Activated naive CD4-positive, alpha-beta T cell treated with anti-CD3 and anti-CD28 coated beads for 36 hours (primary cell): Measurements from ENCODE around the gene MPHOSPH6. TPM values are rescaled to one million over a fixed set of nuclear protein-coding genes. Genes with fewer than 3 reads are reported as not detected.
"Not testable (repeated sequence)": the region's sequence is repeated elsewhere in the genome, so short reads cannot be mapped to it uniquely, and the experiment has no call there.

Experiments
- CTCF ChIA-PET: fragments of 350-600 bp; sonication (Branson Sonifier 250); formaldehyde crosslinking; loops from one replicate; lab custom pipeline; 2021; ENCODE audit warnings: antibody characterized with exemption; lab: Charles Lee
- DNase-seq: peaks from one replicate; pipeline ENCODE4 v3.0.0-alpha.2; 2020
- H3K27ac Mint-ChIP-seq: one replicate; pipeline ENCODE4 v1.8.0; 2021; ENCODE audit warnings: mild to moderate bottlenecking, mixed read lengths
- H3K27me3 Mint-ChIP-seq: one replicate; pipeline ENCODE4 v1.8.0; 2021; ENCODE audit warnings: low read depth, mixed read lengths
- H3K36me3 Mint-ChIP-seq: one replicate; pipeline ENCODE4 v1.8.0; 2021; ENCODE audit warnings: low read depth, mixed read lengths
- H3K4me1 Mint-ChIP-seq: one replicate; pipeline ENCODE4 v1.8.0; 2021; ENCODE audit warnings: low read depth, mixed read lengths
- H3K4me3 Mint-ChIP-seq: one replicate; pipeline ENCODE4 v1.8.0; 2021; ENCODE audit warnings: mild to moderate bottlenecking, moderate library complexity, mixed read lengths
- H3K9me3 Mint-ChIP-seq: one replicate; pipeline ENCODE4 v1.8.0; 2021; ENCODE audit warnings: mixed read lengths
- intact Hi-C: fragments of 100-400 bp; cut with micrococcal nuclease; formaldehyde crosslinking; loops from one replicate; pipeline ENCODE4 v1.15.1; 2023
- total RNA-seq, 2 experiments: library from RNA; stranded (reverse); gene quantifications; one replicate each; pipeline ENCODE4 v1.2.3, GENCODE V29; 2021

Gene MPHOSPH6
- 10 to 100 TPM; 34.8 to 36.9 TPM for total RNA-seq

- intact Hi-C loops = loop anchor here (1.0 to 10.0 kb wide), 4 partner anchors 22 to 1635 kb away; partner anchors contain the start of gene HSBP1
- H3K4me1 Mint-ChIP-seq = peaks cover 22% of the 10 kb centered on the region
- no peaks in the 10 kb centered on the region for H3K9me3 Mint-ChIP-seq
- peaks cover 29% of the 10 kb centered on the region for H3K36me3 Mint-ChIP-seq
- H3K27ac Mint-ChIP-seq = peak within 1 kb of the TSS; percentile 90
- peaks cover 23% of the 10 kb centered on the region for H3K27me3 Mint-ChIP-seq
- peak; percentile 90 for DNase-seq
- CTCF ChIA-PET = interaction anchor here (0.7 to 1.5 kb wide), 5 partner anchors 18 to 1281 kb away, joined by 4 to 5 read pairs (median 4); no protein-coding TSS in a partner anchor
- peak within 1 kb of the TSS; percentile 93 for H3K4me3 Mint-ChIP-seq
These were observed at the start of gene MPHOSPH6 for GRCh38 chr16:82169861-82170845. TSS of gene MPHOSPH6 (minus strand) at chr16:82170224. CDS start at chr16:82170175, 49 bp downstream.

- Mint-ChIP-seq H3K4me3 (no peak overlapping the region), H3K27ac (no peak overlapping the region), H3K9me3 (no peaks in the 10 kb centered on the region), H3K4me1 (no peaks in the 10 kb centered on the region), H3K36me3 (no peaks in the 10 kb centered on the region), H3K27me3 (peaks cover 4% of the 10 kb centered on the region)
- intact Hi-C loops = no loop called here
- no peak for DNase-seq
- CTCF ChIA-PET = no interaction called here
These were observed 49.3 kb upstream of the MPHOSPH6 start for GRCh38 chr16:82219298-82219697.

- not testable (repeated sequence) for H3K4me3 Mint-ChIP-seq, H3K4me1 Mint-ChIP-seq
These were observed 39.3 kb upstream of the MPHOSPH6 start for GRCh38 chr16:82209314-82209713.

DNA sequence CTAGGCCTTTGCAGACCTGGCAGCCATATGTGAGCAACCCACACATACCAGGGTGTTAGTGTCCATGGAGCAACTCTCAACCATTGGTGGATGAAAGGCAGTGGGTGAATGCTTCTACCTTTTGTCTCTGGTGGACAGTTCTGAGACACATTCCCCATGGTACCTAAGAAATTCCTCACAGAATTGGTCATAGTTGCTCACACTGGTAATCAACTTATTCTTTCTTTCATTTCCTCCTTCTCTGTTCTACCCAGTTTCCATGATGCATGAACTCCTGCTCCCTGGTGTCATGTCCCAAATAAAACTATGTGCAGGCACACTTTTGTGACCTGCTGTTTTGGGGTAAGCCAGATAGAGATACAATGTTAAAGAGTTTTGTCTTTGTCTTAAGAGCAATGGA lies 33.2 kb upstream of the MPHOSPH6 start:
- intact Hi-C loops = no loop called here
- Mint-ChIP-seq H3K36me3 (no peaks in the 10 kb centered on the region), H3K4me3 (no peak overlapping the region), H3K4me1 (no peaks in the 10 kb centered on the region), H3K27ac (no peak overlapping the region), H3K9me3 (no peaks in the 10 kb centered on the region), H3K27me3 (no peaks in the 10 kb centered on the region)
- DNase-seq = no peak
- CTCF ChIA-PET = no interaction called here

More at GRCh38 chr16:82209314-82209713, 39.3 kb upstream of the MPHOSPH6 start:
- H3K36me3 Mint-ChIP-seq, H3K27ac Mint-ChIP-seq, CTCF ChIA-PET, intact Hi-C loops, H3K9me3 Mint-ChIP-seq, DNase-seq: not testable (repeated sequence)
- H3K27me3 Mint-ChIP-seq = peaks cover 13% of the 10 kb centered on the region

GRCh38 chr16:82201926-82202325 lies 31.9 kb upstream of the MPHOSPH6 start:
- CTCF ChIA-PET = no interaction called here

GRCh38 chr16:82201351-82201750 lies 31.3 kb upstream of the MPHOSPH6 start:
- H3K27me3 Mint-ChIP-seq = no peaks in the 10 kb centered on the region
- no peaks in the 10 kb centered on the region for H3K4me1 Mint-ChIP-seq
- H3K9me3 Mint-ChIP-seq = no peaks in the 10 kb centered on the region
- H3K27ac Mint-ChIP-seq = no peak overlapping the region
- CTCF ChIA-PET = no interaction called here
- intact Hi-C loops = no loop called here
- no peak for DNase-seq
- no peak overlapping the region for H3K4me3 Mint-ChIP-seq
- H3K36me3 Mint-ChIP-seq = no peaks in the 10 kb centered on the region

More at GRCh38 chr16:82201926-82202325, 31.9 kb upstream of the MPHOSPH6 start:
- intact Hi-C loops = no loop called here
- Mint-ChIP-seq H3K4me1 (no peaks in the 10 kb centered on the region), H3K4me3 (no peak overlapping the region), H3K9me3 (no peaks in the 10 kb centered on the region), H3K27ac (no peak overlapping the region), H3K27me3 (no peaks in the 10 kb centered on the region), H3K36me3 (no peaks in the 10 kb centered on the region)
- no peak for DNase-seq

GRCh38 chr16:82199209-82199608 lies 29.2 kb upstream of the MPHOSPH6 start:
- no peak overlapping the region for H3K27ac Mint-ChIP-seq
- H3K27me3 Mint-ChIP-seq = no peaks in the 10 kb centered on the region
- no peaks in the 10 kb centered on the region for H3K9me3 Mint-ChIP-seq
- no peak overlapping the region for H3K4me3 Mint-ChIP-seq
- CTCF ChIA-PET = interaction anchor here (2.6 kb wide), 1 partner anchor 31 kb away, joined by 8 read pairs; no protein-coding TSS in a partner anchor
- H3K4me1 Mint-ChIP-seq = no peaks in the 10 kb centered on the region
- DNase-seq = no peak
- H3K36me3 Mint-ChIP-seq = no peaks in the 10 kb centered on the region
- intact Hi-C loops = loop anchor here (10.0 kb wide), 1 partner anchor 1614 kb away; no protein-coding TSS in a partner anchor

DNA sequence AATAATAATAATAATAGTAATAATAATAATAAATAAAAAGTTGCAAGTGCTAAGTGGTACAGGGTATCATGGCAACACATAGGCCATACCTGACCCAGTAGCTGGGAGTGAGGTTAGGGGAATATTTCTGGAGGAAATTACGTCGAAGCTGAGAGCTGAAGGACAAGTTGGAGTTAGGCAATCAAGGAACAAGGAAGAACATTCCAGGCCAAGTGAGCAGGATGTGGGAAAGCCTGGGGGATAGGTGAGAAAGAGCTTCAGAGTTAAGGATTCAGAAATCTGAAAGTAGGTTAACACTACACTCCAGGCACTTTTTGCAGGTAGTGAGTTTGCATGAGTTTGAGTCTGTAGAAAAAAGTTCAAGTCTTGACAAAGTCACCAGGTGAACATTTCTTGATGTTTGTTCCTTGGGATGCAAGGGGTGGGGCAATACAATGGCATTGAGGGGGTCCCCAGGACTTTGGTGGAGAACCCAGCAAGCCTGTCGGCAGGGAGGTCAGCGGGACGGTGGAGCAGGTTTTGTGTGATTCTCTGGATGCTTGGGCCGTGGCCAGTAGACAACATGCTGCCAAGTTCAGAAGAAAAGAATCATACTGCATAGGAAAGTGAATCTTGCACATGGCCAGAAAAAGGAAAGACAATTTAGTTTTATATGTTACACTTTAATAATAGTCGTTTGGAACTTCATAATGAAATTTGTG lies 27.7 kb upstream of the MPHOSPH6 start:
- DNase-seq = no peak
- CTCF ChIA-PET = no interaction called here
- intact Hi-C loops = loop anchor here (10.0 kb wide), 1 partner anchor 1613 kb away; no protein-coding TSS in a partner anchor
- no peak overlapping the region for H3K27ac Mint-ChIP-seq
- H3K9me3 Mint-ChIP-seq = no peaks in the 10 kb centered on the region
- H3K27me3 Mint-ChIP-seq = no peaks in the 10 kb centered on the region
- H3K4me3 Mint-ChIP-seq = no peak overlapping the region
- no peaks in the 10 kb centered on the region for H3K36me3 Mint-ChIP-seq
- peaks cover 7% of the 10 kb centered on the region for H3K4me1 Mint-ChIP-seq

DNA sequence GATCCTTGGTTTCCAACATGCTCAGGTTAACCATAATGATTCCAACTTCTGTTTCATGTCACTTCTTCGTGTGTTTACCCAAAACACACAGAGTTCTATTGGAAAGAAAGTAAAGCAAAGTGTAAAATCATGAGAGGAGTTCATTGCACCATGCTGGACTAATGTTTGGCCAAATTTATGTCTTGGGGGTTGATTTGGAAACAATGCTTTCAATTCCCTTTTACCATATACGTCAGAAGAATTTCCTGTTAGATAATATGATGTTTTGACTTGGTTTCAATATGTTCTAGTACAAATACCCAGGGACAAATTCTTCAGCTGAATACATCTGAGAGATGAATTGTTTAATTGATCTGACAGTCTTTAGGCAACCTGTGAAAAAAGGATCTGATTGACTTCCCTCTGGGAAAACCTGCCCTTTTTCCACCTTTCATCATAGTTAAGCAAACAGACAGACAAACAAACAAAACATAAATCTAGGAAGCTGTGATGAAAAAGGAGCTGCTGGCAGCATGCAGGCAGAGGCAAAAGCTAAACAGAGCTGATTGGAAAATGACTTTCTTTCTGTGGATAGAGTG lies 26.0 kb upstream of the MPHOSPH6 start:
- Mint-ChIP-seq H3K9me3 (no peaks in the 10 kb centered on the region), H3K27me3 (no peaks in the 10 kb centered on the region), H3K4me1 (peaks cover 14% of the 10 kb centered on the region), H3K27ac (no peak overlapping the region), H3K4me3 (no peak overlapping the region), H3K36me3 (no peaks in the 10 kb centered on the region)
- intact Hi-C loops = loop anchor here (10.0 kb wide), 1 partner anchor 1611 kb away; no protein-coding TSS in a partner anchor
- no peak for DNase-seq
- CTCF ChIA-PET = interaction anchor here (1.4 kb wide), 1 partner anchor 34 kb away, joined by 3 read pairs; no protein-coding TSS in a partner anchor

DNA sequence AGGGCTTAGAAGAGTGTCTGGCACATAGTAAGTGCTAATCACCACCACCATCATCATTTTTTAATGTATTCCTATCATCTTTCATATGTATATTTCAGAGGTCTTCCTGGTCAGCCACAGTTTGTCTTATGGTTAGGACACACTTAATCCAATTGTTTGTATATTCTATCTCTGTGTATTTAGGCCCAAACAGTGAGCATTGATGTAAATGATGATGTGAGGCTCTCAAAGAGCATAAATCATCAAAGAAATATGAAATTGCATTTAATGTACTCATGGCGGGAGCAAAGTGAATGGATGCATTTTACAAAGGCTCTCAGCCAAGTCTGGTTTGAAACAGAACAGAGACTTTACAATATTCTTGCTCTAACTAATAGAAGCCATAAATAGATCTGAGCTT lies 24.1 kb upstream of the MPHOSPH6 start:
- Mint-ChIP-seq H3K4me3 (no peak overlapping the region), H3K4me1 (peaks cover 14% of the 10 kb centered on the region), H3K9me3 (no peaks in the 10 kb centered on the region), H3K27ac (no peak overlapping the region), H3K36me3 (no peaks in the 10 kb centered on the region), H3K27me3 (peaks cover 3% of the 10 kb centered on the region)
- intact Hi-C loops = loop anchor here (5.0 to 10.0 kb wide), 3 partner anchors 458 to 1609 kb away; no protein-coding TSS in a partner anchor
- CTCF ChIA-PET = no interaction called here
- no peak for DNase-seq

DNA sequence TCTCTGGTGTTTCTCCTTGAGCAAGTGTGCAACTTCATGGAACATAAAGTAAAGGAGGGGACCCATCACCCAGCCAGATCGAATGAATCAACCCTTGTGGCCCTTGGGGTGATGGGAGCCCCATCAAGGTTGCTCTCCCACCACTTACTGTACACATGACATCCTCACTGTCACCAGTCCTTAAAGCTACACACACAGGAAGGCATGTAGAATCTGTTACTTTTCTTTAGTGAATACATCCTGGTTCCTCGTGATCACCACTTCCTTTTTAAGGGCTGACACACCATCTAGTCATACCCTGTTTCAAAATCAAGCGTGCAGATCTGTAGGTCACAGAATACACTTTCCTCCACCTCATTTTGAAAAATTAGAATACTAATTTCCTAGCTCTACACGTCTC lies 22.6 kb upstream of the MPHOSPH6 start:
- peaks cover 21% of the 10 kb centered on the region for H3K4me1 Mint-ChIP-seq
- peaks cover 5% of the 10 kb centered on the region for H3K27me3 Mint-ChIP-seq
- no peaks in the 10 kb centered on the region for H3K9me3 Mint-ChIP-seq
- H3K36me3 Mint-ChIP-seq = no peaks in the 10 kb centered on the region
- intact Hi-C loops = loop anchor here (1.0 to 10.0 kb wide), 6 partner anchors 22 to 1608 kb away; partner anchors contain the start of genes MPHOSPH6 and SDR42E1
- H3K4me3 Mint-ChIP-seq = no peak overlapping the region
- peak; percentile 64 for DNase-seq
- CTCF ChIA-PET = interaction anchor here (0.8 to 1.6 kb wide), 2 partner anchors 23 to 42 kb away, joined by 3 to 4 read pairs; partner anchors contain the start of gene MPHOSPH6
- peak overlapping the region; percentile 70 for H3K27ac Mint-ChIP-seq
